Measurements from ENCODE around the gene DMGDH. TPM values are rescaled to one million over a fixed set of nuclear protein-coding genes. Genes with fewer than 3 reads are reported as not detected.

Gene DMGDH
- total and polyA plus RNA-seq, 4 donors: 28.9 to 130 (median 48.5) TPM

- Histone ChIP-seq H3K9ac (ENCODE audit: low read depth in 1 of 2, low read length in 2 of 2) (no peak overlapping the region), H3K36me3 (ENCODE audit: control insufficient read depth in 4 of 4, insufficient read depth in 3 of 4, low read depth in 1 of 4, low read length in 3 of 4) (peaks cover 0 to 17% (median 5%) of the 10 kb centered on the region in 4 donors), H3K27me3 (ENCODE audit: control insufficient read depth in 4 of 4, insufficient read depth in 4 of 4, low read length in 3 of 4) (no peaks in the 10 kb centered on the region), H3K4me3 (ENCODE audit: low read depth in 1 of 3, low read length in 3 of 3) (no peak overlapping the region), H3K9me3 (ENCODE audit: control insufficient read depth in 4 of 4, low read length in 3 of 4) (no peaks in the 10 kb centered on the region), H3K4me1 (ENCODE audit: control insufficient read depth in 4 of 4, insufficient read depth in 4 of 4, low read length in 3 of 4) (peaks cover 7 to 37% (median 31%) of the 10 kb centered on the region in 4 donors), H3K27ac (ENCODE audit: low read depth in 1 of 2, low read length in 2 of 2) (no peak overlapping the region)
- DNase-seq (ENCODE audit: low spot score): no peak
- TF ChIP-seq ZBTB33 (IDR thresholded peaks at IDR 0.05) (no peak), NR2F2 (IDR thresholded peaks at IDR 0.05) (no peak), HNF4G (IDR thresholded peaks at IDR 0.05) (no peak), JUND (IDR thresholded peaks at IDR 0.05) (no peak), MAX (IDR thresholded peaks at IDR 0.05) (no peak), FOXA1 (IDR thresholded peaks at IDR 0.05) (no peak), TAF1 (conservative IDR thresholded peaks at IDR 0.05) (no peak), EGR1 (IDR thresholded peaks at IDR 0.05; ENCODE audit: low read depth in 2 of 2) (no peak), ATF3 (IDR thresholded peaks at IDR 0.05) (no peak), RXRA (IDR thresholded peaks at IDR 0.05) (no peak), RAD21 (IDR thresholded peaks at IDR 0.05) (no peak), SP1 (IDR thresholded peaks at IDR 0.05) (no peak), HNF4A (conservative IDR thresholded peaks at IDR 0.05) (no peak), YY1 (IDR thresholded peaks at IDR 0.05) (no peak), REST (IDR thresholded peaks at IDR 0.05) (no peak), FOXA2 (IDR thresholded peaks at IDR 0.05) (no peak), GABPA (IDR thresholded peaks at IDR 0.05 in 1 of 2, conservative IDR thresholded peaks at IDR 0.05 in 1 of 2) (no peak), CTCF (IDR thresholded peaks at IDR 0.05; ENCODE audit: low read depth, low read length, missing input control) (no peak)
- WGBS: 55% methylated on average over 4 of the region's 4 CpGs
Observed at GRCh38 chr5:79021753-79022152, 47.7 kb downstream of the DMGDH start.
